ENCODE results near the gene ZRANB1.

GRCh38 chr10:124916098-124916584, 25.8 kb upstream of the ZRANB1 start:
- no peak for TF ChIP-seq CTCF (conservative IDR thresholded peaks at IDR 0.05)
- no peak for TF ChIP-seq ZFX (IDR thresholded peaks at IDR 0.05)

All from C4-2B (cell line).